GM08714 (cell line): Measurements from ENCODE around the gene CKM.

ENCODE experiments used
- H3K4me3 ChIP-seq: fragments of 200-500 bp; sonication (Bioruptor generic); 2 replicates; pipeline ENCODE4 v1.5.1; 2014; ENCODE audit warnings: mild to moderate bottlenecking, low read length, inconsistent platforms
- ZNF274 ChIP-seq: IDR thresholded peaks from 2 replicates; pipeline ENCODE4 v1.6.1; 2012; ENCODE audit warnings: mild to moderate bottlenecking, low read depth, low read length

Gene CKM

GRCh38 chr19:45299719-45300118 lies 23.0 kb downstream of the CKM start:
- no peak overlapping the region for H3K4me3 ChIP-seq
- no peak for TF ChIP-seq ZNF274

- H3K4me3 ChIP-seq: no peak overlapping the region
- TF ChIP-seq ZNF274: no peak
Observed at GRCh38 chr19:45298264-45298663, 24.4 kb downstream of the CKM start.

- TF ChIP-seq ZNF274: no peak
- H3K4me3 ChIP-seq: no peak overlapping the region
Observed at GRCh38 chr19:45297674-45298073, 25.0 kb downstream of the CKM start.

- no peak for TF ChIP-seq ZNF274
- H3K4me3 ChIP-seq: no peak overlapping the region
Observed at GRCh38 chr19:45296355-45296754, 26.3 kb downstream of the CKM start.

GRCh38 chr19:45295873-45296272 lies 26.8 kb downstream of the CKM start:
- TF ChIP-seq ZNF274: no peak
- no peak overlapping the region for H3K4me3 ChIP-seq

GRCh38 chr19:45294291-45295029 lies 28.2 kb downstream of the CKM start:
- H3K4me3 ChIP-seq: no peak overlapping the region
- TF ChIP-seq ZNF274: no peak

GRCh38 chr19:45293682-45294081 lies 29.0 kb downstream of the CKM start:
- H3K4me3 ChIP-seq: no peak overlapping the region

GRCh38 chr19:45291834-45292233 lies 30.8 kb downstream of the CKM start:
- TF ChIP-seq ZNF274: no peak
- H3K4me3 ChIP-seq: no peak overlapping the region

More at GRCh38 chr19:45293682-45294081, 29.0 kb downstream of the CKM start:
- no peak for TF ChIP-seq ZNF274

- H3K4me3 ChIP-seq: no peak overlapping the region
- no peak for TF ChIP-seq ZNF274
Observed at GRCh38 chr19:45290381-45290931, 32.2 kb downstream of the CKM start.

- H3K4me3 ChIP-seq: no peak overlapping the region
Observed at GRCh38 chr19:45283443-45284033, 39.1 kb downstream of the CKM start.

GRCh38 chr19:45280471-45280961 lies 42.2 kb downstream of the CKM start:
- no peak for TF ChIP-seq ZNF274
- no peak overlapping the region for H3K4me3 ChIP-seq

More at GRCh38 chr19:45283443-45284033, 39.1 kb downstream of the CKM start:
- no peak for TF ChIP-seq ZNF274

GRCh38 chr19:45279587-45280192 lies 43.0 kb downstream of the CKM start:
- H3K4me3 ChIP-seq: no peak overlapping the region
- TF ChIP-seq ZNF274: no peak

- no peak overlapping the region for H3K4me3 ChIP-seq
- TF ChIP-seq ZNF274: no peak
Observed at GRCh38 chr19:45278087-45278486, 44.6 kb downstream of the CKM start.

- H3K4me3 ChIP-seq: no peak overlapping the region
- TF ChIP-seq ZNF274: no peak
Observed at GRCh38 chr19:45276284-45276687, 46.4 kb downstream of the CKM start.
